ENCODE measurements around the gene HIF3A.

HIF3A gene

GRCh38 chr19:46279177-46279576, 17.7 kb upstream of the HIF3A start:
- Histone ChIP-seq H3K36me3 (ENCODE audit: insufficient read depth, low read length) (no peaks in the 10 kb centered on the region), H3K9me3 (ENCODE audit: insufficient read depth, low read length, severe bottlenecking) (no peaks in the 10 kb centered on the region), H3K4me3 (ENCODE audit: low read depth in 1 of 2, low read length in 2 of 2) (no peak overlapping the region), H3K27me3 (ENCODE audit: insufficient read depth, low read length, poor library complexity) (no peaks in the 10 kb centered on the region), H3K4me1 (ENCODE audit: insufficient read depth, low read length) (no peaks in the 10 kb centered on the region), H3K9ac (ENCODE audit: low read depth, low read length) (no peak overlapping the region), H3K79me2 (ENCODE audit: insufficient read depth, low read length) (no peaks in the 10 kb centered on the region), H2AFZ (ENCODE audit: low read depth, low read length) (no peak overlapping the region), H4K20me1 (ENCODE audit: insufficient read depth, low read length) (no peaks in the 10 kb centered on the region; the same call in 1 of the 2 replicates), H3K27ac (ENCODE audit: low read length) (no peak overlapping the region), H3K4me2 (ENCODE audit: insufficient read depth, low read length) (no peak overlapping the region)
- ATAC-seq (ENCODE audit: insufficient read depth, low read depth) (no peak), DNase-seq (no peak)
- TF ChIP-seq CTCF (IDR thresholded peaks at IDR 0.05; ENCODE audit: borderline replicate concordance, extremely low read depth, low read length, poor library complexity, severe bottlenecking) (no peak), EZH2 (IDR thresholded peaks at IDR 0.05; ENCODE audit: borderline replicate concordance, low read depth, low read length, severe bottlenecking) (no peak)

GRCh38 chr19:46283771-46284170, 13.1 kb upstream of the HIF3A start:
- no peaks in the 10 kb centered on the region for H3K4me1 ChIP-seq (ENCODE audit: insufficient read depth, low read length)
- H3K79me2 ChIP-seq (ENCODE audit: insufficient read depth, low read length): no peaks in the 10 kb centered on the region
- no peak for TF ChIP-seq CTCF (IDR thresholded peaks at IDR 0.05; ENCODE audit: borderline replicate concordance, extremely low read depth, low read length, poor library complexity, severe bottlenecking)
- no peak for TF ChIP-seq EZH2 (IDR thresholded peaks at IDR 0.05; ENCODE audit: borderline replicate concordance, low read depth, low read length, severe bottlenecking)
- H3K36me3 ChIP-seq (ENCODE audit: insufficient read depth, low read length): no peaks in the 10 kb centered on the region
- no peak overlapping the region for H3K4me2 ChIP-seq (ENCODE audit: insufficient read depth, low read length)
- no peak for DNase-seq
- ATAC-seq (ENCODE audit: insufficient read depth, low read depth): no peak
- H3K9me3 ChIP-seq (ENCODE audit: insufficient read depth, low read length, severe bottlenecking): no peaks in the 10 kb centered on the region
- H3K4me3 ChIP-seq (ENCODE audit: low read depth in 1 of 2, low read length in 2 of 2): no peak overlapping the region
- no peak overlapping the region for H3K9ac ChIP-seq (ENCODE audit: low read depth, low read length)
- H3K27ac ChIP-seq (ENCODE audit: low read length): no peak overlapping the region
- H3K27me3 ChIP-seq (ENCODE audit: insufficient read depth, low read length, poor library complexity): no peaks in the 10 kb centered on the region
- no peak overlapping the region for H2AFZ ChIP-seq (ENCODE audit: low read depth, low read length)
- no peaks in the 10 kb centered on the region; the same call in 1 of the 2 replicates for H4K20me1 ChIP-seq (ENCODE audit: insufficient read depth, low read length)

DNA sequence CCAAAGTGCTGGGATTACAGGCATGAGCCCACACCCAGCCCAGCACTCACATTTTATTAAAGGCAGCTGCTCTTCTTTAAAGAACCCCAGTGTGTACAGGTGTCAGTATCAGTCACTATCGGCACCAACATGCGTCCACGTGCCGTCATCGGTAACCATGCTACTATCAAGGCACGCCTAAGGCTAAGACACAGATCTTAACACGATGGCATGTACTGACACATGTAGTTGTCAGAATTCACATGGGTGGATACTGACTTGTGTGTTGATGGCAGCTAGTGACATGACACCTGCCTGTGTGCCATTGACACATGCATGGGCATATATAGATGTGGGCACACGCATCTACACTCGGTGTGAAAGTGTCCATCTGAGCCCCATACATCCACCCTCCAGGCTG, 12.2 kb upstream of the HIF3A start:
- no peaks in the 10 kb centered on the region for H3K36me3 ChIP-seq (ENCODE audit: insufficient read depth, low read length)
- no peak overlapping the region for H3K9ac ChIP-seq (ENCODE audit: low read depth, low read length)
- TF ChIP-seq CTCF (IDR thresholded peaks at IDR 0.05; ENCODE audit: borderline replicate concordance, extremely low read depth, low read length, poor library complexity, severe bottlenecking) (no peak), EZH2 (IDR thresholded peaks at IDR 0.05; ENCODE audit: borderline replicate concordance, low read depth, low read length, severe bottlenecking) (no peak)
- ATAC-seq (ENCODE audit: insufficient read depth, low read depth) (no peak), DNase-seq (no peak)
- no peaks in the 10 kb centered on the region; the same call in 1 of the 2 replicates for H4K20me1 ChIP-seq (ENCODE audit: insufficient read depth, low read length)
- H3K79me2 ChIP-seq (ENCODE audit: insufficient read depth, low read length): no peaks in the 10 kb centered on the region
- no peak overlapping the region for H3K4me2 ChIP-seq (ENCODE audit: insufficient read depth, low read length)
- H2AFZ ChIP-seq (ENCODE audit: low read depth, low read length): no peak overlapping the region
- no peaks in the 10 kb centered on the region for H3K4me1 ChIP-seq (ENCODE audit: insufficient read depth, low read length)
- H3K4me3 ChIP-seq (ENCODE audit: low read depth in 1 of 2, low read length in 2 of 2): no peak overlapping the region
- no peak overlapping the region for H3K27ac ChIP-seq (ENCODE audit: low read length)
- H3K27me3 ChIP-seq (ENCODE audit: insufficient read depth, low read length, poor library complexity): no peaks in the 10 kb centered on the region
- no peaks in the 10 kb centered on the region for H3K9me3 ChIP-seq (ENCODE audit: insufficient read depth, low read length, severe bottlenecking)

DNA sequence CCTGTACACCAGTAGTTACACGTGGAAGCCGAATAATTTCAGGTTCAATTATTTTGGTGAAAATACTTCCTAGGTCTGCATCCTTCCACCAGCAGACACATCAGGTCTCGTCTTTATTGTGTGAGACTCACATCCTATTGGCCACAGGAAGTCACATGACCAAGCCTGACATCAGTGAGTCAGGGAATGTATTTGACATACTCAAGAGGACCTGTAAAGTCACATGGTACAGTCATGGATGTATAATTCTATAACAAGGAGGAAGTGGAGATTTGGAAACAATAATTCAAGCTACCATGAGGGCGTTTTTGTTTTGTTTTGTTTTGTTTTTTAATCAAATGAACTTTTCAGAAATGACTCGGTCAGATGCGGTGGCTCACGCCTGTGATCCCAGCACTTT, 9.3 kb upstream of the HIF3A start:
- Histone ChIP-seq H2AFZ (ENCODE audit: low read depth, low read length) (no peak overlapping the region), H3K4me1 (ENCODE audit: insufficient read depth, low read length) (no peaks in the 10 kb centered on the region), H3K79me2 (ENCODE audit: insufficient read depth, low read length) (no peaks in the 10 kb centered on the region), H3K36me3 (ENCODE audit: insufficient read depth, low read length) (no peaks in the 10 kb centered on the region), H3K4me3 (ENCODE audit: low read depth in 1 of 2, low read length in 2 of 2) (no peak overlapping the region), H3K4me2 (ENCODE audit: insufficient read depth, low read length) (no peak overlapping the region), H3K9me3 (ENCODE audit: insufficient read depth, low read length, severe bottlenecking) (no peaks in the 10 kb centered on the region), H3K9ac (ENCODE audit: low read depth, low read length) (no peak overlapping the region), H3K27ac (ENCODE audit: low read length) (no peak overlapping the region), H4K20me1 (ENCODE audit: insufficient read depth, low read length) (no peaks in the 10 kb centered on the region), H3K27me3 (ENCODE audit: insufficient read depth, low read length, poor library complexity) (no peaks in the 10 kb centered on the region)
- DNase-seq (no peak), ATAC-seq (ENCODE audit: insufficient read depth, low read depth) (no peak)
- TF ChIP-seq CTCF (IDR thresholded peaks at IDR 0.05; ENCODE audit: borderline replicate concordance, extremely low read depth, low read length, poor library complexity, severe bottlenecking) (no peak), EZH2 (IDR thresholded peaks at IDR 0.05; ENCODE audit: borderline replicate concordance, low read depth, low read length, severe bottlenecking) (no peak)

Measured in DND-41 (cell line).